K562 (cell line): ENCODE results near the gene SNPH.

Experiments used
- CEBPB ChIP-seq: fragments of 450-650 bp; IDR thresholded peaks from 2 replicates; pipeline ENCODE4 v1.6.1; 2016; ENCODE audit warnings: missing genetic modification characterization, missing compliant biosample characterization
- CTCF ChIP-seq, 3 experiments: IDR thresholded peaks in 2 of 3; conservative IDR thresholded peaks in 1 of 3; 2 replicates each; pipeline ENCODE4 v1.5.1; 2011 to 2012; ENCODE audit warnings: low read length in 3 of 3, mild to moderate bottlenecking in 3 of 3, control low read depth in 2 of 3, improper control_type of control experiment in 1 of 3, inconsistent platforms in 1 of 3, low read depth in 1 of 3, mixed read lengths in 1 of 3, moderate library complexity in 1 of 3; ENCODE audit not compliant: insufficient read depth in 2 of 3
- HDAC6 ChIP-seq: IDR thresholded peaks from 2 replicates; pipeline ENCODE4 v1.6.1; 2012; ENCODE audit warnings: low read depth, mild to moderate bottlenecking, control low read depth, inconsistent platforms, low read length, moderate library complexity
- POLR2A ChIP-seq: fragments of 450-650 bp; conservative IDR thresholded peaks from 2 replicates; pipeline ENCODE4 v1.6.1; 2016
- RAD21 ChIP-seq, 2 experiments: fragments of 250-450 bp in 1 of 2; fragments of 450-650 bp in 1 of 2; sonication (Bioruptor Pico) in 1 of 2; formaldehyde crosslinking in 1 of 2; IDR thresholded peaks in 1 of 2; conservative IDR thresholded peaks in 1 of 2; 2 replicates each; pipeline versions ENCODE4 v1.4.0 to v1.8.0; 2020 to 2022; ENCODE audit warnings: mild to moderate bottlenecking in 2 of 2, moderate library complexity in 1 of 2
- SIN3A ChIP-seq, 2 experiments: fragments of 150-350 bp in 1 of 2; IDR thresholded peaks; 2 replicates each; pipeline ENCODE4 v1.6.1; 2011 to 2016; ENCODE audit warnings: borderline replicate concordance in 2 of 2, low read depth in 2 of 2, low read length in 2 of 2, mild to moderate bottlenecking in 2 of 2, moderate library complexity in 2 of 2; ENCODE audit not compliant: control insufficient read depth in 1 of 2
- ZBED1 ChIP-seq: IDR thresholded peaks from 2 replicates; pipeline ENCODE4 v1.6.1; 2014

GRCh38 chr20:1265226-1265915 is 723 bp upstream of the SNPH start:
- no peak for TF ChIP-seq ZBED1
- no peak for TF ChIP-seq CTCF (IDR thresholded peaks at IDR 0.05 in 2 of 3, conservative IDR thresholded peaks at IDR 0.05 in 1 of 3; ENCODE audit: insufficient read depth in 2 of 3, low read depth in 1 of 3, low read length in 3 of 3)
- TF ChIP-seq HDAC6: no peak
- no peak for TF ChIP-seq RAD21 (CRISPR knock-in tag; conservative IDR thresholded peaks at IDR 0.05 in 1 of 2, IDR thresholded peaks at IDR 0.05 in 1 of 2)
- TF ChIP-seq CEBPB: no peak
- no peak for TF ChIP-seq POLR2A
- no peak for TF ChIP-seq SIN3A (IDR thresholded peaks at IDR 0.05; ENCODE audit: borderline replicate concordance in 2 of 2, control insufficient read depth in 1 of 2, low read depth in 2 of 2, low read length in 2 of 2)
